Left lung (tissue), 10 donors: ENCODE data around the gene CCDC184. TPM values are rescaled to one million over a fixed set of nuclear protein-coding genes. Genes with fewer than 3 reads are reported as not detected.

Experiments used
- ATAC-seq: fragments of 200-7000 bp; cut with Tn5 transposase; one replicate; pipeline ENCODE4 v1.9.1; 2020; ENCODE audit warnings: moderate library complexity
- DNase-seq, 4 donors: peaks; one replicate each; pipeline ENCODE4 v3.0.0-alpha.2; 2013 to 2020
- H3K27ac ChIP-seq, 2 donors: fragments of 200-600 bp; sonication (generic) in 1 of 2; one replicate each; pipeline versions ENCODE4 v1.5.0 to v1.8.0; 2020 to 2021
- H3K27me3 ChIP-seq, 2 donors: fragments of 200-600 bp; sonication (generic) in 1 of 2; one replicate each; pipeline versions ENCODE4 v1.5.0 to v1.8.0; 2020 to 2021
- H3K36me3 ChIP-seq, 2 donors: fragments of 200-600 bp; sonication (generic) in 1 of 2; one replicate each; pipeline versions ENCODE4 v1.5.0 to v1.8.0; 2020 to 2021
- H3K4me1 ChIP-seq, 2 donors: fragments of 200-600 bp; one replicate each; pipeline ENCODE4 v1.8.0; 2021
- H3K4me3 ChIP-seq, 2 donors: fragments of 200-600 bp; sonication (generic) in 1 of 2; one replicate each; pipeline versions ENCODE4 v1.5.0 to v1.8.0; 2020 to 2021; ENCODE audit warnings: mild to moderate bottlenecking in 1 of 2
- H3K9me3 ChIP-seq, 2 donors: fragments of 200-600 bp; sonication (generic) in 1 of 2; one replicate each; pipeline versions ENCODE4 v1.5.0 to v1.8.0; 2020 to 2021
- intact Hi-C, 2 donors: fragments of 100-400 bp; cut with DNase I; formaldehyde crosslinking; loops; one replicate each; pipeline versions ENCODE4 v1.11.2 to v1.14.2; 2022
- polyA plus RNA-seq, 6 donors: library from polyadenylated mRNA; unstranded; fragments of 120-200 nt; gene quantifications; one replicate each; pipeline ENCODE4 v1.2.1, GENCODE V29; 2013; ENCODE audit not compliant: insufficient read length in 6 of 6
- total RNA-seq, 2 donors: library from RNA; stranded (reverse); fragmentation: NEBNext Ultra II Directional; extraction: Animal tissue kit (Norgen Biotek cat#: 25700); gene quantifications; one replicate each; pipeline ENCODE4 v1.2.1, GENCODE V29; 2021
- TF ChIP-seq, protein P1 (sequence below), 2 donors: fragments of 200-600 bp; sonication (generic) in 1 of 2; IDR thresholded peaks; one replicate each; pipeline versions ENCODE4 v1.5.0 to v1.8.0; 2021; ENCODE audit warnings: antibody characterized with exemption in 2 of 2
- donor health status: DM: no; HTN: yes; CAD: no.
- donor health status: DM: no; HTN: no; CAD: no.

The CCDC184 gene
- total and polyA plus RNA-seq, 8 donors, result 0.20 to 0.73 (median 0.31) TPM; not detected in 1

DNA sequence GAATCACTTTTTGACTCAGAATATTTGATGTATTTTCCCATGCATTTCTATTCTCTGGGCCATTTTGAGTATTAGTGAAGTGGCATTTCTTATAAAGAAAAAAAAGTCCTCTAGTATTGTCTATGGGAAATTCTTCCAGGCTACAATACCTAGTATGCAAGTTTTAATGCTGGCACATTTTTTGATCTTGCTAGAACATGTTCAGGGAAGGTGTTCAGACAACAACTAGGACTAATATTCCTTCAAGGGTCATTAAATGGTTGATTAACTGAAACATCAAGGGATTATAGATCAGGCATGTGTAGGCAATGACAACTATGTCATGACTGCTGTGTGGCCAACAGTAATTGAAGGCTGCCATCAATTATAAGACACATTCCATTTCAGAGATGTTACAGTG lies 7.7 kb downstream of the CCDC184 start:
- Histone ChIP-seq H3K4me3 (no peak overlapping the region), H3K27ac (no peak overlapping the region), H3K27me3 (peaks cover 0 to 6% of the 10 kb centered on the region in 2 donors), H3K4me1 (peaks cover 0 to 3% of the 10 kb centered on the region in 2 donors), H3K9me3 (no peaks in the 10 kb centered on the region), H3K36me3 (no peaks in the 10 kb centered on the region)
- DNase-seq (no peak), ATAC-seq (no peak)
- intact Hi-C loops, result no loop called here
- TF ChIP-seq, protein P1, sequence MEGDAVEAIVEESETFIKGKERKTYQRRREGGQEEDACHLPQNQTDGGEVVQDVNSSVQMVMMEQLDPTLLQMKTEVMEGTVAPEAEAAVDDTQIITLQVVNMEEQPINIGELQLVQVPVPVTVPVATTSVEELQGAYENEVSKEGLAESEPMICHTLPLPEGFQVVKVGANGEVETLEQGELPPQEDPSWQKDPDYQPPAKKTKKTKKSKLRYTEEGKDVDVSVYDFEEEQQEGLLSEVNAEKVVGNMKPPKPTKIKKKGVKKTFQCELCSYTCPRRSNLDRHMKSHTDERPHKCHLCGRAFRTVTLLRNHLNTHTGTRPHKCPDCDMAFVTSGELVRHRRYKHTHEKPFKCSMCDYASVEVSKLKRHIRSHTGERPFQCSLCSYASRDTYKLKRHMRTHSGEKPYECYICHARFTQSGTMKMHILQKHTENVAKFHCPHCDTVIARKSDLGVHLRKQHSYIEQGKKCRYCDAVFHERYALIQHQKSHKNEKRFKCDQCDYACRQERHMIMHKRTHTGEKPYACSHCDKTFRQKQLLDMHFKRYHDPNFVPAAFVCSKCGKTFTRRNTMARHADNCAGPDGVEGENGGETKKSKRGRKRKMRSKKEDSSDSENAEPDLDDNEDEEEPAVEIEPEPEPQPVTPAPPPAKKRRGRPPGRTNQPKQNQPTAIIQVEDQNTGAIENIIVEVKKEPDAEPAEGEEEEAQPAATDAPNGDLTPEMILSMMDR (IDR thresholded peaks at IDR 0.05), result no peak

DNA sequence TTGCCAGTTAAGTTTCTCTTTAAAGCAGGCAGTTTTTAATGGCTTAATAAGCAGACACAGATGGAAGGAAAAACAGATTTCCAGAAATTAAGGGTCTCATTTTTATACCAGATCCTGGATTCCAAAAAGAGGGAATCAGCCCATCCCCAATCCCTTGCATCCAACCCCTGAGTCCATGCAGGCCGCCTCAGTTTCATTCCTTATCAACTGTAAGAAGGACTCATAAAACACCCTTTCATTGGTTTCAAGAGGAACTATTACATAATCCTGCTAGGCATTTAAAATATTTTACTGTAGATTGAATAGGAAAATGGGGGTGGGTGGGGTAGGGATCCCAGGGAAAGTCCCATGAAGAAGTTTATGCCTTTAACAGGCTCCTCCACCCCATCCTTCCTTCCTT lies 9.4 kb downstream of the CCDC184 start:
- Histone ChIP-seq H3K27me3 (peaks cover 0 to 6% of the 10 kb centered on the region in 2 donors), H3K27ac (peak overlapping the region in 1 of 2 donors; percentile 39), H3K9me3 (no peaks in the 10 kb centered on the region), H3K36me3 (no peaks in the 10 kb centered on the region), H3K4me3 (no peak overlapping the region), H3K4me1 (peaks cover 0 to 9% of the 10 kb centered on the region in 2 donors)
- TF ChIP-seq, protein P1 (IDR thresholded peaks at IDR 0.05), result no peak
- ATAC-seq, result peak; percentile 7
- intact Hi-C loops, result no loop called here
- DNase-seq, result no peak

DNA sequence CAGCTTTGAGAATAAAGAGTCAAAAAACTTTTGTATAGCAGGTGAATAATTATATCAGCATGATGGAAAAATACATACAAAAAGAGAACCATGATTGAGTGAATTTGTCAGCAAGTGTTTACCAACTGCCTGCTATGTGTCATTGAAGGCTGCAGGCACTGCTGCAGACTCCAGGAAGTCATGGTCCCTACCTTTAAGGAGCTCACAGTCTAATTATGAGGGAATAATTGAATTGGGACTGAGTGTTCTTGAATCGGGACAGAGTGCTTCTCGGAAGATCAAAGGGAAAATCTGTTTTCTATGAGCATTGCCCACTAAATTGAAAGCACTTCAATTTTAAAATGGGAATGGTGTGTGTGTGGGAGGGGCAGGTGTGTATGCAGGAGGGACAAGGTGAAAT lies 10.2 kb downstream of the CCDC184 start:
- DNase-seq (no peak), ATAC-seq (peak; percentile 21)
- no peak overlapping the region for H3K4me3 ChIP-seq
- H3K27ac ChIP-seq, result peak overlapping the region in 1 of 2 donors; percentile 39
- peaks cover 0 to 9% of the 10 kb centered on the region in 2 donors for H3K4me1 ChIP-seq
- intact Hi-C loops, result no loop called here
- TF ChIP-seq, protein P1 (IDR thresholded peaks at IDR 0.05), result no peak
- no peaks in the 10 kb centered on the region for H3K36me3 ChIP-seq
- no peaks in the 10 kb centered on the region for H3K9me3 ChIP-seq
- H3K27me3 ChIP-seq, result peaks cover 0 to 6% of the 10 kb centered on the region in 2 donors

DNA sequence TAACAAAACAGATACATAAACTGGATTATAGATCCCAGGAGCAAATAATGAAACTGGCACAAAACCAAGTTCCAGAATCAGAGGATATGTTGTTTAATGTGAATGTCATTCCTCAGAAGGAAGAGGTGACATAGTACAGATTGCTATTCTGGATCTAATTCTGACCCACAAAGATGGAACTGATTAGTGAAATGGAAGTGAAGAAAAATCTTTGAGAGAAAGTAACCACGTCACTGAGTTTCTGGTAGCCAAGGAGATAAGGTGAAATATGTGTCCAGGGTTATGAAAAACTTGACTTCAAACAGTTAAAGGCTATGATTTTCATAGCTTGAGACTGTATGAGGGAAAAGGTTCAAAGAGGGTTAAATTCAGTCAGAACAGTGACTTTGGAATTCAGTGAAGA lies 11.4 kb downstream of the CCDC184 start:
- ATAC-seq, result no peak
- Histone ChIP-seq H3K4me3 (no peak overlapping the region), H3K27me3 (peaks cover 0 to 5% of the 10 kb centered on the region in 2 donors), H3K4me1 (peaks cover 0 to 21% of the 10 kb centered on the region in 2 donors), H3K27ac (no peak overlapping the region), H3K36me3 (no peaks in the 10 kb centered on the region), H3K9me3 (no peaks in the 10 kb centered on the region)
- intact Hi-C loops, result no loop called here
- DNase-seq, result no peak
- TF ChIP-seq, protein P1 (IDR thresholded peaks at IDR 0.05), result no peak

DNA sequence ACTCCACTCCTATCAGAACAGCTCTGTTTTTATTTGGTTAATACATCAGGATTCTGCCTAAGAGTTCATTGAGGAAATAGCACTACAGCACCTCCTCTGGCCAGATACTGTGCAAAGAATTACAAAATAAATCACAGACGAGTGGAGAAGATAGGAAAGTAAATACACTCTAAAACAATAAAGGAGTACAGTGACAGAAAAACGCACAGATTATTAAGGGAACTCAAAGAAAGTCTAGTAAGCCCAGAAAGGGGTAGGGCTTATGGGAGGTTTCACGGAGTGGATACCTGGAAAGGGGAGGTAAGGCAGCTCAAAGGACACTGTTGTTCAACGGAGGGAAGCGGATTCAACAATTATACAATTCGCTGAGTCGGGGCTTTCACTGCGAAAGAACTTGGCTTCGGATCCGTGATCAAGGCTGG lies 14.1 kb downstream of the CCDC184 start:
- peak; percentile 59 for ATAC-seq
- intact Hi-C loops, result no loop called here
- TF ChIP-seq, protein P1 (IDR thresholded peaks at IDR 0.05), result peak in 1 of 2 donors; percentile 38

More for the DNA sequence above, 14.1 kb downstream of the CCDC184 start:
- peak overlapping the region; percentile 58 to 61 for H3K4me3 ChIP-seq
- H3K27me3 ChIP-seq, result no peaks in the 10 kb centered on the region
- no peaks in the 10 kb centered on the region for H3K36me3 ChIP-seq
- peak overlapping the region; percentile 95 to 98 for H3K27ac ChIP-seq
- H3K4me1 ChIP-seq, result peaks cover 7 to 36% of the 10 kb centered on the region in 2 donors
- DNase-seq, result peak in 1 of 4 donors; percentile 56
- no peaks in the 10 kb centered on the region for H3K9me3 ChIP-seq
